ENCODE results near the gene DRD2.

- TF ChIP-seq CTCF (IDR thresholded peaks at IDR 0.05; ENCODE audit: borderline replicate concordance, extremely low read depth, low read length, poor library complexity, severe bottlenecking) (no peak), EZH2 (IDR thresholded peaks at IDR 0.05; ENCODE audit: borderline replicate concordance, low read depth, low read length, severe bottlenecking) (no peak)
Observed at GRCh38 chr11:113369411-113369810, 105.8 kb downstream of the DRD2 start.

Measured in DND-41 (cell line).